ENCODE data around the gene HDAC4. TPM values are rescaled to one million over a fixed set of nuclear protein-coding genes. Genes with fewer than 3 reads are reported as not detected.

Gene HDAC4
- total RNA-seq, 1 experiment from 2014 or later: 61.5 TPM

DNA sequence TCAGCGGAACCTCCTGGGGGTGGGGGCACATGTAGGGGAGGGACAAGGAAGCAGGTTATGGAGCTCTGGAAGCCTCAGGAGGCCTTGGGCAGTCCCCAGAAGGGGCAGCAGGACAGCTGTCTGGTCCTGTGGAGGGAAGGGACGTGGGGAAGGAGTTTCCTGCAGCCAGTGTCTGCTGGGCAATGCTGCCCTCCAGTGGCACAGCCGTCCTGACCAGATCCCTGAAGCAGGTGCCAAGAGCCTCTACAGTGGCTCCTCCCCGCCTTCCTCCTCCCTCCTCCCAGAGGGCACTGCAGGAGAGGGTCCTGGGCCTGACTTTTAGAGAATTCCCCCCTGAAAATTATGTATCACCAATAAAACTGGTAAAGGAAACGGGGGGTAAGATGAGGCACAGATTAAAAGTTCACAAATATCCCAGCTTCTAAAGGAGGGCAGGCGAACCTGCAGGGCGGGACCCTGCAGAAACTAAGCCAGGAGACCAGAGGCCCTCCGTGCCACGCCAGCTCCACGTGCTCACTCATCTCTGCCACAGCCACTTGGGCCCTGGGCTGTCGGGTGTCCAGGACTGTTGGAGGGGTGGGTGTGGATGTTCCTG lies 294.4 kb downstream of the HDAC4 start:
- Histone ChIP-seq H3F3A (ENCODE audit: insufficient read depth, low read depth) (no peaks in the 10 kb centered on the region; the same call in 1 of the 2 replicates), H3K4me2 (no peak overlapping the region), H2AFZ (no peak overlapping the region), H3K4me3 (no peak overlapping the region), H3K36me3 (ENCODE audit: low read depth) (no peaks in the 10 kb centered on the region), H4K20me1 (ENCODE audit: insufficient read depth) (no peaks in the 10 kb centered on the region; the same call in 1 of the 2 replicates), H3K27ac (no peak overlapping the region), H3K9me2 (ENCODE audit: insufficient read depth) (no peaks in the 10 kb centered on the region), H3K27me3 (ENCODE audit: insufficient read depth, low read depth) (no peaks in the 10 kb centered on the region), H3K4me1 (replicated peaks; ENCODE audit: insufficient read depth) (no peaks in the 10 kb centered on the region), H3K9me3 (ENCODE audit: insufficient read depth, low read depth) (no peaks in the 10 kb centered on the region), H3K79me2 (ENCODE audit: low read depth) (no peaks in the 10 kb centered on the region)
- ChIA-PET POLR2A (ENCODE audit: unreplicated experiment) (no interaction called here), CTCF (no interaction called here)
- peak; percentile 50 to 72 for DNase-seq
- BruUV-seq (replicated peaks): no TSS peak
- TF ChIP-seq CTCF (conservative IDR thresholded peaks at IDR 0.05) (peak; percentile 82), EZH2 (IDR thresholded peaks at IDR 0.05; ENCODE audit: low read depth) (no peak)
- intact Hi-C loops (cut with micrococcal nuclease; ENCODE audit: unreplicated experiment): loop anchor here (1.0 to 5.0 kb wide), 5 partner anchors 72 to 886 kb away; no protein-coding TSS in a partner anchor

DNA sequence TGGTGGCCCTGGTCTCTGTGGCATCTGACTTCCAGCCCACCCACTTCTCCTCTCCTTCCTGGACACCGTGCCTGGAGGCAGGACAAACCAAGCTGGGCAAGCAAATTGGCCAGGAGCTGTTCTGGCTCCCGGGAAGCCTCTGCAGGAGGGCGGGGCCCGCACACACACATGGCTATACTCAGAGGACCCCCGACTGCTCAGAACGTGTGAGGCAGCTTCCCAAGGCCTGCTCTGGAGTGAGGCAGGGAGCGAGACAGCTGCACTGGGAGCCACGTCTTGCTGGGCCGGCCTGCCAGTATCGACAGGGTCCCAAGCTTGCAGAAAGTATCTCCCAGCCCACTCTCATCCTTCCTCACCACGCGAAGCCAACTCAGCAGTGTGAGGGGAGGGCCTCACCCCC lies 295.6 kb downstream of the HDAC4 start:
- intact Hi-C loops (cut with micrococcal nuclease; ENCODE audit: unreplicated experiment): loop anchor here (5.0 kb wide), 2 partner anchors 733 to 887 kb away; no protein-coding TSS in a partner anchor
- ChIA-PET CTCF (no interaction called here), POLR2A (ENCODE audit: unreplicated experiment) (no interaction called here)

GRCh38 chr2:239104800-239105199 lies 296.0 kb downstream of the HDAC4 start:
- Histone ChIP-seq H4K20me1 (ENCODE audit: insufficient read depth) (no peaks in the 10 kb centered on the region; the same call in 1 of the 2 replicates), H3F3A (ENCODE audit: insufficient read depth, low read depth) (no peaks in the 10 kb centered on the region; the same call in 1 of the 2 replicates), H3K36me3 (ENCODE audit: low read depth) (no peaks in the 10 kb centered on the region), H3K27me3 (ENCODE audit: insufficient read depth, low read depth) (no peaks in the 10 kb centered on the region), H2AFZ (no peak overlapping the region), H3K4me3 (no peak overlapping the region), H3K4me2 (no peak overlapping the region), H3K27ac (no peak overlapping the region), H3K9me2 (ENCODE audit: insufficient read depth) (no peaks in the 10 kb centered on the region), H3K9me3 (ENCODE audit: insufficient read depth, low read depth) (no peaks in the 10 kb centered on the region), H3K4me1 (replicated peaks; ENCODE audit: insufficient read depth) (no peaks in the 10 kb centered on the region), H3K79me2 (ENCODE audit: low read depth) (no peaks in the 10 kb centered on the region)
- no TSS peak for BruUV-seq (replicated peaks)
- intact Hi-C loops (cut with micrococcal nuclease; ENCODE audit: unreplicated experiment): loop anchor here (5.0 kb wide), 2 partner anchors 732 to 888 kb away; no protein-coding TSS in a partner anchor
- DNase-seq: no peak
- TF ChIP-seq CTCF (conservative IDR thresholded peaks at IDR 0.05): no peak
- no peak for TF ChIP-seq EZH2 (IDR thresholded peaks at IDR 0.05; ENCODE audit: low read depth)
- ChIA-PET POLR2A (ENCODE audit: unreplicated experiment) (no interaction called here), CTCF (no interaction called here)

More for the DNA sequence above, 295.6 kb downstream of the HDAC4 start:
- no peak for TF ChIP-seq EZH2 (IDR thresholded peaks at IDR 0.05; ENCODE audit: low read depth)
- TF ChIP-seq CTCF (conservative IDR thresholded peaks at IDR 0.05): no peak
- Histone ChIP-seq H3K4me1 (replicated peaks; ENCODE audit: insufficient read depth) (no peaks in the 10 kb centered on the region), H3K79me2 (ENCODE audit: low read depth) (no peaks in the 10 kb centered on the region), H2AFZ (no peak overlapping the region), H3K27me3 (ENCODE audit: insufficient read depth, low read depth) (no peaks in the 10 kb centered on the region), H3K27ac (no peak overlapping the region), H3F3A (ENCODE audit: insufficient read depth, low read depth) (no peaks in the 10 kb centered on the region; the same call in 1 of the 2 replicates), H3K4me2 (no peak overlapping the region), H3K4me3 (no peak overlapping the region), H3K9me3 (ENCODE audit: insufficient read depth, low read depth) (no peaks in the 10 kb centered on the region), H3K9me2 (ENCODE audit: insufficient read depth) (no peaks in the 10 kb centered on the region), H3K36me3 (ENCODE audit: low read depth) (no peaks in the 10 kb centered on the region), H4K20me1 (ENCODE audit: insufficient read depth) (no peaks in the 10 kb centered on the region; the same call in 1 of the 2 replicates)
- no peak for DNase-seq
- BruUV-seq (replicated peaks): no TSS peak
